Measurements from ENCODE around the gene VRK1.

VRK1 gene

GRCh38 chr14:96824283-96824682 is 27.1 kb downstream of the VRK1 start:
- no peak for DNase-seq
- no peaks in the 10 kb centered on the region for H3K27me3 Mint-ChIP-seq
- H3K4me3 Mint-ChIP-seq, result no peak overlapping the region
- peaks cover 22% of the 10 kb centered on the region for H3K4me1 Mint-ChIP-seq
- no peak for ATAC-seq
- H3K36me3 Mint-ChIP-seq (ENCODE audit: low read depth), result peaks cover 42% of the 10 kb centered on the region
- H3K9me3 Mint-ChIP-seq, result peaks cover 11% of the 10 kb centered on the region
- H3K27ac Mint-ChIP-seq, result no peak overlapping the region

DNA sequence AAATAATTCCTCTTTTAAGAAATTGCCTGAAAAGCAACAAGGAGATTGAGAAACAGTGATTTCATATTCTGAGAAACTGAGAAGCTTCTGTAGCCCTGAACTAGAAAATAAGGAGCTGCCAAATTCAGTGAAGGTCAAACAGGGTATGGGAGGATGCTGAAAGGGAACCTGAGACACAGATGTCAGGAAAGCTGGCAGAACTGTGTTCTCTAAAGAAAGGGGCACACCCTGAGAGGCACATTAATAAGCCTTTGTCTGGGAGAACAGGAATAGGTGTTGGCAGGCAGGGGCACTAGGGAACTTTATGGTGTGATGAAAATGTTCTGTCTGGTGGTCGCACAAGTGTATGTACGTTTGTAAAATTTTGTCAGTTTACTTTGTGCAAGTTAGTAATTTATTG is 29.6 kb downstream of the VRK1 start:
- Mint-ChIP-seq H3K4me3 (no peak overlapping the region), H3K36me3 (ENCODE audit: low read depth) (peaks cover 44% of the 10 kb centered on the region), H3K27me3 (no peaks in the 10 kb centered on the region), H3K27ac (no peak overlapping the region), H3K9me3 (peaks cover 22% of the 10 kb centered on the region), H3K4me1 (peaks cover 26% of the 10 kb centered on the region)
- no peak for ATAC-seq
- no peak for DNase-seq

GRCh38 chr14:96827290-96827689 is 30.1 kb downstream of the VRK1 start:
- Mint-ChIP-seq H3K27me3 (no peaks in the 10 kb centered on the region), H3K4me3 (no peak overlapping the region), H3K27ac (no peak overlapping the region), H3K36me3 (ENCODE audit: low read depth) (peaks cover 47% of the 10 kb centered on the region), H3K4me1 (peaks cover 26% of the 10 kb centered on the region), H3K9me3 (peaks cover 22% of the 10 kb centered on the region)
- ATAC-seq (no peak), DNase-seq (no peak)

DNA sequence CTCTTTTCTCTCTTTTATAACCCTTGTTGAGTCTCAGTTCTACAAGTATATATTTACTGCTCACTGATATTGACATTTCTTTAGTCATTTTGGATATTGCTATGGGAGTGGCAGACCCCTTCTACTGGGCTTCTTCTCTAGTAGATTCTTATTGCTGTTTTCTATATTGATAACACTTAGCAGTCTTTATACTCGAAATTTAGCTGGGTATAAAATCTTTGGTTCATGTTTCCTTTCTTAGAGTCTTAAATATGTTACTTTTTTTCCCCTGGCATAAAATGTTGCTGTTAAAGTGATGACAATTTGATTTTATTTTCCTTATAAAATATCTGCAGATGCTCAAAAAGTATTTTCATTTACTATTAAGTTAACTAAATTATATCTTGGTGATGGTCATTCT is 32.6 kb downstream of the VRK1 start:
- H3K27ac Mint-ChIP-seq, result no peak overlapping the region
- no peak overlapping the region for H3K4me3 Mint-ChIP-seq
- H3K36me3 Mint-ChIP-seq (ENCODE audit: low read depth), result peaks cover 51% of the 10 kb centered on the region
- H3K9me3 Mint-ChIP-seq, result peaks cover 17% of the 10 kb centered on the region
- DNase-seq, result no peak
- H3K4me1 Mint-ChIP-seq, result peaks cover 21% of the 10 kb centered on the region
- no peaks in the 10 kb centered on the region for H3K27me3 Mint-ChIP-seq
- ATAC-seq, result no peak

DNA sequence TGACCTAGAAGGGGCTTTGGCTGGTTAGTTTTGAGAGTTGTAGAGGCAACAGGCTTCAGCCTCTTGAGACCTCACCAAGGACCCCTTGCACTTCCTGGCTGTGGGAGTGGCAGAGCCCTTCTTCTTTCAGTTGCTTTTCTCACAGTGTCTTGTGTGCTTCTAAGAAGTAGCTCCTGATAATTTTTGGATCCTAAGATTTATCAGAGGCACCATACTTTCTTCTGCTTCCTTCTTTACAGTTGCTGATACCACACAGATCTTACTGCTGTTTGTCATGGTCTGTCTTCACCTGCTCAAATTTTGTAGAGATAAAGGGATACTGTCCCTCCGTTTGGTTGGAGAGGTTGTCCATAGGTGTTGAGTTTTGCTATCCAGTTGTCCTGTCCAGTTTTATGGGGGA is 33.8 kb downstream of the VRK1 start:
- Mint-ChIP-seq H3K27ac (no peak overlapping the region), H3K4me3 (no peak overlapping the region), H3K27me3 (no peaks in the 10 kb centered on the region), H3K9me3 (peaks cover 17% of the 10 kb centered on the region), H3K4me1 (peaks cover 10% of the 10 kb centered on the region), H3K36me3 (ENCODE audit: low read depth) (peaks cover 55% of the 10 kb centered on the region)
- ATAC-seq (no peak), DNase-seq (no peak)

GRCh38 chr14:96832351-96832750 is 35.2 kb downstream of the VRK1 start:
- peaks cover 17% of the 10 kb centered on the region for H3K9me3 Mint-ChIP-seq
- no peak overlapping the region for H3K27ac Mint-ChIP-seq
- no peak for ATAC-seq
- no peaks in the 10 kb centered on the region for H3K27me3 Mint-ChIP-seq
- peaks cover 10% of the 10 kb centered on the region for H3K4me1 Mint-ChIP-seq
- peaks cover 57% of the 10 kb centered on the region for H3K36me3 Mint-ChIP-seq (ENCODE audit: low read depth)
- DNase-seq, result no peak
- no peak overlapping the region for H3K4me3 Mint-ChIP-seq

DNA sequence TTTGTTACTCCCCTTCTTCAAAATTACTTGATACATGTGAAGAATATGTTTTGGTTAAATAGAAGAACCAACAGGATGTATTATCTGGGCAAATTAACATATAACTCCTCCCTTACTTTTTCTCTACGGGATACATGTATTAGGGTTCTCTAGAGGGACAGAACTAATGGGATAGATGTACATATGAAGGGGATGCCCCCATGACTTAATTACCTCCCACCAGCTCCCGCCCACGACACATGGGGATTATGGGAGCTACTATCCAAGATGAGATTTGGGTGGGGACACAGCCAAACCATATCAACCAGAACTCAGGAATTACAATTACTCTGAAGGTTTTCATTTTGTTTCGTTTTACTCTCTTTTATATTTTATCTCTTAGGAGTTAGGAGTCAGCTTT is 41.3 kb downstream of the VRK1 start:
- ATAC-seq, result no peak
- H3K27ac Mint-ChIP-seq, result no peak overlapping the region
- H3K4me3 Mint-ChIP-seq, result no peak overlapping the region
- H3K36me3 Mint-ChIP-seq (ENCODE audit: low read depth), result peaks cover 68% of the 10 kb centered on the region
- H3K27me3 Mint-ChIP-seq, result no peaks in the 10 kb centered on the region
- H3K4me1 Mint-ChIP-seq, result no peaks in the 10 kb centered on the region
- no peak for DNase-seq
- no peaks in the 10 kb centered on the region for H3K9me3 Mint-ChIP-seq

GRCh38 chr14:96839251-96839650 is 42.1 kb downstream of the VRK1 start:
- Mint-ChIP-seq H3K9me3 (no peaks in the 10 kb centered on the region), H3K36me3 (ENCODE audit: low read depth) (peaks cover 61% of the 10 kb centered on the region), H3K27ac (no peak overlapping the region), H3K4me1 (no peaks in the 10 kb centered on the region), H3K4me3 (no peak overlapping the region), H3K27me3 (no peaks in the 10 kb centered on the region)
- ATAC-seq, result no peak
- no peak for DNase-seq

DNA sequence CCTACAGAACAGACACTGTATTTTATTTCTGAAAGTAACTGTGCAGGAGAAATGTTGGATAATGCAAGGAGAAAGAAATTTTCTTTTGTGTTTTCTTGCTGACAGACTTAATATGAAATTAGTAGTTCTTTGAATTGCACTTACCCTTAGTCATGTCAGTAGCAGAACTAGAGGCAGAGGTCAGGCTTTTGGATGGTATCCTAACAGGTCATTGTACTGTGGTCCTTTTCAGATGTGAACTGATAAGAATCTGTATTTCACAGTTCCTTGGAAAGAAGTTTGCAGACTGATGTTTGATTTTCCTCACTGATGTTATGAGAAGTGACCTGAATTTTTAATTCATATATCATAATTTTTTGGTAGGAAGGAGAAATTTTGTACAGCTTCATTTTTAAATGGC is 46.0 kb downstream of the VRK1 start:
- ATAC-seq, result no peak
- no peak overlapping the region for H3K27ac Mint-ChIP-seq
- no peaks in the 10 kb centered on the region for H3K4me1 Mint-ChIP-seq
- no peak overlapping the region for H3K4me3 Mint-ChIP-seq
- DNase-seq, result no peak
- no peaks in the 10 kb centered on the region for H3K27me3 Mint-ChIP-seq
- no peaks in the 10 kb centered on the region for H3K9me3 Mint-ChIP-seq
- H3K36me3 Mint-ChIP-seq (ENCODE audit: low read depth), result peaks cover 60% of the 10 kb centered on the region

GRCh38 chr14:96844857-96845570 is 47.8 kb downstream of the VRK1 start:
- DNase-seq (no peak), ATAC-seq (no peak)
- Mint-ChIP-seq H3K4me3 (no peak overlapping the region), H3K36me3 (ENCODE audit: low read depth) (peaks cover 52% of the 10 kb centered on the region), H3K4me1 (no peaks in the 10 kb centered on the region), H3K27ac (no peak overlapping the region), H3K27me3 (no peaks in the 10 kb centered on the region), H3K9me3 (no peaks in the 10 kb centered on the region)

- H3K27me3 Mint-ChIP-seq, result no peaks in the 10 kb centered on the region
- H3K9me3 Mint-ChIP-seq, result no peaks in the 10 kb centered on the region
- DNase-seq, result no peak
- H3K4me1 Mint-ChIP-seq, result peaks cover 14% of the 10 kb centered on the region
- H3K4me3 Mint-ChIP-seq, result no peak overlapping the region
- H3K36me3 Mint-ChIP-seq (ENCODE audit: low read depth), result peaks cover 42% of the 10 kb centered on the region
- no peak overlapping the region for H3K27ac Mint-ChIP-seq
- no peak for ATAC-seq
Observed at GRCh38 chr14:96847451-96847850, 50.3 kb downstream of the VRK1 start.

DNA sequence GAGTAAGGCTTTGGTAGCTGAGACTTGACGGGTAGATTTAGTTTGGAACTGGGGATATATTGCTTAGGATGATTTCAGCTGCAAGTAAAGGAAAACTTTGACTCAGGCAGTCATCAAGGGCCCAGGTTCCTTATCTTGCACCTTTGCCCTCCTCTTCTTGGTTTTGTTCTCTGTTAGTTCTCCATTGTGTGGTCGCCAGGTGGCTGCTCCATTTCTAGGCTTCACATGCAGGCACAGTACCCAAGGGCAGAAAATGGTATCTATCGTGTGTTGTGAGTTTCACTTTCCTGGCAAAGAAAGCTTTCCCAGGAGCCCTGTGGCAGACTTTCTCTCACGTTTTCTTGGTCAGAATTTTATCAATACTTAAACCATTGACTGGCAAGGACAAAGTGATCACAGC is 50.8 kb downstream of the VRK1 start:
- H3K4me1 Mint-ChIP-seq, result peaks cover 19% of the 10 kb centered on the region
- H3K4me3 Mint-ChIP-seq, result no peak overlapping the region
- peaks cover 41% of the 10 kb centered on the region for H3K36me3 Mint-ChIP-seq (ENCODE audit: low read depth)
- no peak overlapping the region for H3K27ac Mint-ChIP-seq
- no peaks in the 10 kb centered on the region for H3K9me3 Mint-ChIP-seq
- no peaks in the 10 kb centered on the region for H3K27me3 Mint-ChIP-seq
- DNase-seq (no peak), ATAC-seq (no peak)

DNA sequence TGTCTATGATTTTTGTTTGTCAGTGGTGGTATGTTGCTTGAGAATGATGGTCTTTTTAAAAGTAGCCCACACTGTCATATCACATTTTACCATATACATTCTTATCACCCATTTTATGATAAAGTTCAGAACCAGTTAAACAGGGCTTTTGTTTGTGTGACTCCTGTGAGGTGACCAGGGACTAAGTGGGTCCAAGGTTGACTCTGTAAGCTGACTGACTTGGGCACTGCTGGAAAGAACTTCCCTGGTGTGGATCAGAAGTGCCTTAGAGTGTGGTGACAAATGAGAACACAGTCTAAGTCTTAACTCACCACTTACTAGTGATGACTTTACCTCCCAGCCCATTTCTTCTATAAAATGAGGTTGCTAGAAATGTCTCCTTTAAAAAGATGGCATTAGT is 52.6 kb downstream of the VRK1 start:
- no peak for DNase-seq
- no peaks in the 10 kb centered on the region for H3K9me3 Mint-ChIP-seq
- no peak overlapping the region for H3K4me3 Mint-ChIP-seq
- H3K4me1 Mint-ChIP-seq, result peaks cover 19% of the 10 kb centered on the region
- ATAC-seq, result no peak
- no peak overlapping the region for H3K27ac Mint-ChIP-seq
- H3K36me3 Mint-ChIP-seq (ENCODE audit: low read depth), result peaks cover 45% of the 10 kb centered on the region
- no peaks in the 10 kb centered on the region for H3K27me3 Mint-ChIP-seq

DNA sequence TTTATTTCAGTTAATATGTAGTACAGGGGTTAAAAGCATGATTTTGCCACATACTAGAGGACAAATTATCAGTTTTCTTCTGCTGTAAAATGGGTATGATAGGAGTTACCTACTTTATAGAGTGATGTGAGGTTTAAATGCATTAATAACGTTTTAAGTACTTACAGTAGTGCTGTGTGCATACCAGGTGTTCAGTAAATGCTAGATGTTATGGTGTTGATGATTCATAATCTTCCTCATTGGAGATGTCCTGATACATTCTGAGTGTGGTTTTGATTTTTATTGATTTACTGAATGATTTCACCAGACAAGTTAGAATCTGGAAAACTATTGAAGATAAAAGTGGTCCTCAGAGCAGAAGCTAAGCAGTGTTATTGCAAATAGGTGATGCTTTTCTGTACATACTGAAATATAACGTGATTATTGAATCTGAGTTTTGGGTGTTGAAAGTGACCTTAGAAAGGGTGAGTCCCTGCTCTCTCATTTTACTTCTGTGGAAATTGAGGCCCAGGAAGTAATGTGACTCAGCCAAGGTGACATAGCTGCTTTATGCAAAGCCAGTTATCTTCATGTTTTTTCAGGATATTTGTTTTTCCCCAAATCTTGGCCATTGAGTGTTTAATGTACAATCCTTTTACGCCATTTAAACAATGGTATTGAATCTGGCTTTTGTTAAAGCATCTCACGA is 54.7 kb downstream of the VRK1 start:
- Mint-ChIP-seq H3K4me1 (peaks cover 19% of the 10 kb centered on the region), H3K27ac (peak overlapping the region; percentile 52), H3K4me3 (no peak overlapping the region), H3K9me3 (no peaks in the 10 kb centered on the region), H3K27me3 (no peaks in the 10 kb centered on the region), H3K36me3 (ENCODE audit: low read depth) (peaks cover 38% of the 10 kb centered on the region)
- peak; percentile 81 for ATAC-seq
- DNase-seq, result no peak

DNA sequence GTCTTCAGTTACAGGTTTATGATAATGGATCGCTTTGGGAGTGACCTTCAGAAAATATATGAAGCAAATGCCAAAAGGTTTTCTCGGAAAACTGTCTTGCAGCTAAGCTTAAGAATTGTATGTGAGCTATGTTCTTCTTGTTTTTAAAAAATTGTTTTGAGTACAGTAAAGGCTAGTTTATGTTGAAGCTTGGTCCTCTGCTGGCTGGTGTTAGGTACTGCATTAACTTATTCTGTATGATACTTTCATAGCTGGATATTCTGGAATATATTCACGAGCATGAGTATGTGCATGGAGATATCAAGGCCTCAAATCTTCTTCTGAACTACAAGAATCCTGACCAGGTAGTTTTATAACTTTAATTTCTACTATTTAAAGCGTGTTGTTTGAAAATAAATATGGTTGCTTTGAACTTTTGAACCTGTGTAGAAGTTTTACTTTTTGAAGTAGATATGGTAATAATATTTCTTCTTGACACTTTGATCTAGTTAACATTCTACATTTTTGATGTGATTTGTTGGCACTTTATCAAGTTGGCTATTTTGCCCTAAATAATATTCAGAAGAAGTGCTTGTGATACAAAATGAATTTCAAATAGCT is 55.7 kb downstream of the VRK1 start:
- Mint-ChIP-seq H3K27ac (no peak overlapping the region), H3K9me3 (no peaks in the 10 kb centered on the region), H3K4me3 (no peak overlapping the region), H3K4me1 (peaks cover 19% of the 10 kb centered on the region), H3K27me3 (no peaks in the 10 kb centered on the region), H3K36me3 (ENCODE audit: low read depth) (peaks cover 42% of the 10 kb centered on the region)
- DNase-seq, result peak; percentile 4
- ATAC-seq, result no peak

Measured in activated naive CD8-positive, alpha-beta T cell treated with anti-CD3 and anti-CD28 coated beads, Interleukin-2, amount 50 U/mL, for 24 hours (primary cell).